AG09309 (cell line): ENCODE measurements around the gene VPS26C.

ENCODE experiments used
- DNase-seq: peaks from one replicate; pipeline ENCODE4 v3.0.0-alpha.2; 2010; ENCODE audit warnings: low read depth
- H3K4me3 ChIP-seq: 2 replicates; pipeline ENCODE4 v1.5.1; 2011; ENCODE audit warnings: mild to moderate bottlenecking, low read depth, low read length, moderate library complexity; ENCODE audit not compliant: control insufficient read depth
- CTCF ChIP-seq: IDR thresholded peaks from 2 replicates; pipeline ENCODE4 v1.5.1; 2011; ENCODE audit warnings: mild to moderate bottlenecking, low read depth, low read length, inconsistent platforms; ENCODE audit not compliant: insufficient read depth, control insufficient read depth; ENCODE audit errors: missing control alignments

Gene VPS26C

GRCh38 chr21:37193676-37194075, 73.5 kb downstream of the VPS26C start:
- no peak for DNase-seq
- no peak for TF ChIP-seq CTCF
- no peak overlapping the region for H3K4me3 ChIP-seq

- no peak overlapping the region for H3K4me3 ChIP-seq
- TF ChIP-seq CTCF, result no peak
- DNase-seq, result no peak
These were observed 74.1 kb downstream of the VPS26C start for GRCh38 chr21:37193006-37193405.

- no peak for DNase-seq
- no peak for TF ChIP-seq CTCF
- no peak overlapping the region for H3K4me3 ChIP-seq
These were observed 75.1 kb downstream of the VPS26C start for GRCh38 chr21:37192019-37192418.

- no peak for DNase-seq
- TF ChIP-seq CTCF, result no peak
- no peak overlapping the region for H3K4me3 ChIP-seq
These were observed 78.3 kb downstream of the VPS26C start for GRCh38 chr21:37188825-37189224.

GRCh38 chr21:37186983-37187382, 80.2 kb downstream of the VPS26C start:
- TF ChIP-seq CTCF, result no peak
- no peak for DNase-seq
- no peak overlapping the region for H3K4me3 ChIP-seq

GRCh38 chr21:37184784-37185593, 82.1 kb downstream of the VPS26C start:
- no peak overlapping the region for H3K4me3 ChIP-seq
- DNase-seq, result no peak
- TF ChIP-seq CTCF, result no peak
